ENCODE measurements around the gene RAB31. TPM values are rescaled to one million over a fixed set of nuclear protein-coding genes. Genes with fewer than 3 reads are reported as not detected.

The RAB31 gene
- total and polyA plus RNA-seq, 2 experiments from 2014 or later, result 26.0 to 81.8 TPM

DNA sequence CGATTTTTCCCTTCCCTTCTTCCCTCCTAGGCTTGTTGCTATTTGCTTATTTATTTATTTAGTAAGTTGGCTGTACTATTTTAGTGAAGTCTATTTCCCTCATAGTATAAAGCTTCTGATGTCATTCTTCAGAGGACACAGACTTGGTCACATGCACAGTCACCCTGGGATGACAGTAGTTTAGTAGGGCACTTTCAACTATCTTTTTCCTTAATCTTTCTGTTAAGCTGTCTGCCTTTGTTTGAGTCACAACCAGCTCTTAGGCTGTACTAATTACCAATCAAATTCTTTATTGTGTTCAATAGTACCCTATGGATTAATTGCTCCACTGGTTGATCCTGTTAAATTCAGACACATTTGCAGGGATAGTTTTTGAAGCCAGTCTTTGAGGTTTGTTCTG is 26.9 kb upstream of the RAB31 start:
- Histone ChIP-seq H4K20me1 (ENCODE audit: insufficient read depth, poor library complexity, severe bottlenecking) (no peaks in the 10 kb centered on the region), H3K79me2 (no peaks in the 10 kb centered on the region), H3K9me3 (ENCODE audit: low read depth) (no peaks in the 10 kb centered on the region), H3K27me3 (no peaks in the 10 kb centered on the region), H3K9me2 (replicated peaks; ENCODE audit: insufficient read depth) (no peaks in the 10 kb centered on the region), H2AFZ (no peak overlapping the region), H3K36me3 (replicated peaks; ENCODE audit: insufficient read depth, low read depth) (no peaks in the 10 kb centered on the region), H3K4me3 (no peak overlapping the region), H3K27ac (no peak overlapping the region), H3K4me2 (no peak overlapping the region), H3K4me1 (ENCODE audit: insufficient read depth) (no peaks in the 10 kb centered on the region)
- DNase-seq (ENCODE audit: low spot score), result no peak
- TF ChIP-seq EZH2 (IDR thresholded peaks at IDR 0.05; ENCODE audit: borderline replicate concordance) (no peak), EZH2phosphoT487 (IDR thresholded peaks at IDR 0.05; ENCODE audit: low read depth, severe bottlenecking, unreplicated experiment) (no peak)
- TF ChIP-seq, protein P1, sequence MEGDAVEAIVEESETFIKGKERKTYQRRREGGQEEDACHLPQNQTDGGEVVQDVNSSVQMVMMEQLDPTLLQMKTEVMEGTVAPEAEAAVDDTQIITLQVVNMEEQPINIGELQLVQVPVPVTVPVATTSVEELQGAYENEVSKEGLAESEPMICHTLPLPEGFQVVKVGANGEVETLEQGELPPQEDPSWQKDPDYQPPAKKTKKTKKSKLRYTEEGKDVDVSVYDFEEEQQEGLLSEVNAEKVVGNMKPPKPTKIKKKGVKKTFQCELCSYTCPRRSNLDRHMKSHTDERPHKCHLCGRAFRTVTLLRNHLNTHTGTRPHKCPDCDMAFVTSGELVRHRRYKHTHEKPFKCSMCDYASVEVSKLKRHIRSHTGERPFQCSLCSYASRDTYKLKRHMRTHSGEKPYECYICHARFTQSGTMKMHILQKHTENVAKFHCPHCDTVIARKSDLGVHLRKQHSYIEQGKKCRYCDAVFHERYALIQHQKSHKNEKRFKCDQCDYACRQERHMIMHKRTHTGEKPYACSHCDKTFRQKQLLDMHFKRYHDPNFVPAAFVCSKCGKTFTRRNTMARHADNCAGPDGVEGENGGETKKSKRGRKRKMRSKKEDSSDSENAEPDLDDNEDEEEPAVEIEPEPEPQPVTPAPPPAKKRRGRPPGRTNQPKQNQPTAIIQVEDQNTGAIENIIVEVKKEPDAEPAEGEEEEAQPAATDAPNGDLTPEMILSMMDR (IDR thresholded peaks at IDR 0.05; ENCODE audit: poor library complexity), result no peak
- whole genome bisulfite sequencing (ENCODE audit: low lambda C conversion rate, missing lambda C conversion rate), result 91% methylated on average over 1 of the region's 1 CpG

DNA sequence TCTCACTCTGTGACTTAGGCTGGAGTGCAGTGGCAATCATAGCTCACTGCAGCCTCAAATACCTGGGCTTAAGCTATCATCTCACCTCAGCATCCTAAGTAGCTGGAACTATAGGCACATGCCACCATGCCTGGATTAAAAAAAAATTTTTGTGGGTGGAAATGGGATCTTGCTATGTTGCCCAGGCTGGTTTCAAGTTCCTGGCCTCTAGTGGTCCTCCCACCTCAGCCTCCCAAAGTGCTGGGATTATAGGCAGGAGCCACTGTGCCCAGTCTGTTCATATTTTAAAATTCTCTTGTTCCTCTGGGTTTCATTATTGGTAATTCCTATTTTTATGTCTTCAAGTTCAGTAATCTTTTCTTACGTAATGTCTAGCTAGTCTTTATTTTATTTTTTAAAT is 25.5 kb upstream of the RAB31 start:
- no peaks in the 10 kb centered on the region for H4K20me1 ChIP-seq (ENCODE audit: insufficient read depth, poor library complexity, severe bottlenecking)
- no peak overlapping the region for H2AFZ ChIP-seq
- no peak overlapping the region for H3K4me2 ChIP-seq
- DNase-seq (ENCODE audit: low spot score), result no peak
- TF ChIP-seq EZH2phosphoT487 (IDR thresholded peaks at IDR 0.05; ENCODE audit: low read depth, severe bottlenecking, unreplicated experiment), result no peak
- TF ChIP-seq EZH2 (IDR thresholded peaks at IDR 0.05; ENCODE audit: borderline replicate concordance), result no peak
- TF ChIP-seq, protein P1 (IDR thresholded peaks at IDR 0.05; ENCODE audit: poor library complexity), result no peak
- WGBS (ENCODE audit: low lambda C conversion rate, missing lambda C conversion rate), result 94% methylated on average over 1 of the region's 1 CpG
- no peaks in the 10 kb centered on the region for H3K27me3 ChIP-seq
- no peaks in the 10 kb centered on the region for H3K36me3 ChIP-seq (replicated peaks; ENCODE audit: insufficient read depth, low read depth)
- no peak overlapping the region for H3K27ac ChIP-seq
- no peaks in the 10 kb centered on the region for H3K4me1 ChIP-seq (ENCODE audit: insufficient read depth)
- no peaks in the 10 kb centered on the region for H3K9me2 ChIP-seq (replicated peaks; ENCODE audit: insufficient read depth)
- H3K79me2 ChIP-seq, result no peaks in the 10 kb centered on the region
- H3K4me3 ChIP-seq, result no peak overlapping the region
- H3K9me3 ChIP-seq (ENCODE audit: low read depth), result no peaks in the 10 kb centered on the region

DNA sequence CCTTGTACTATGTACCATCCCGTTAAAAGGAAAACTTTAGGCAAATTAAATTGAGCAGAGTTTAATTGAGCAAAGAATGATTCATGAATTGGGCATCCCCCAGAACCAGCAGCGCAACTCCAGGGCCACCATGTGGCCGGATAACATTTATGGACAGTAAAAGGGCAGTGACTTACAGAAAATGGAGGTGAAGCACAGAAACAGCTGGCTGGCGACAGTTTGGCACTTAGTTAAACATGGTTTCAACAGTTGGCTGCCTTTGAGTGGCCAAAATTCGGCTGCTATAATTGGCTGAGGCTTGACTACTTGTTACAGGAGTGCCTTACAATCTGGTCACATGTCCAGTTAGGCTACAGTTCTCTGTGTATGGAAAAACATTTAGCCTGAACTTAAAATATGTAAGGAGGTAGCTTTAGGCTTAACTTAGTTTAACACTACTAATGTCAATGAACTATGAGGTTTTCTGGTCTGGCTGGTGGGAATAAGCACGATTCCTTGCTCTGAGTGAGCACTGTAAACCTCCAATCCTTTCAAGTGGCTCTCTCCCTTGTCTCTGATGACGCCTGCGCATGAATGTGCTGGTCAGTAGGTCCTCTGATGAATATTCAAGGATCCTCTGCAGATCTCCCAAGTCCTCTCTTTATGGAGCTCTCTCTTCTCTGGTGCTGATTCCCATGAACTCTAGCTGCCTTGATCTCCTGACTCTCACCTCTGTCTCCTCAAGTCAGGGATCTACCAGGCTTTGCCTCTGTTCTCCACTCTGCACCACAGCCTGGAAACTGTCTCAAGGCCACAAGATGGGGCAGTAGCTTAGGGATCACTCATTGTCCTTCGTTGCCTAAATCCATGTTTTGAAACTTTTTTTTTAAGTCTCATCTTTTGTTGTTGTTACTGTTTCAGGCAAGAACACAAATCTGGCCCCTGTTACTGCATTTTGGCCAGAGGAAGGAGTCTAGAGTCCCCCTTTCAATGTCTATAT is 24.4 kb upstream of the RAB31 start:
- no peak overlapping the region for H3K4me3 ChIP-seq

More for the DNA sequence above, 24.4 kb upstream of the RAB31 start:
- Histone ChIP-seq H3K9me3 (ENCODE audit: low read depth) (no peaks in the 10 kb centered on the region), H3K79me2 (no peaks in the 10 kb centered on the region), H2AFZ (no peak overlapping the region), H3K36me3 (replicated peaks; ENCODE audit: insufficient read depth, low read depth) (no peaks in the 10 kb centered on the region), H3K4me1 (ENCODE audit: insufficient read depth) (no peaks in the 10 kb centered on the region), H3K27ac (no peak overlapping the region), H4K20me1 (ENCODE audit: insufficient read depth, poor library complexity, severe bottlenecking) (no peaks in the 10 kb centered on the region), H3K9me2 (replicated peaks; ENCODE audit: insufficient read depth) (no peaks in the 10 kb centered on the region), H3K4me2 (no peak overlapping the region), H3K27me3 (no peaks in the 10 kb centered on the region)
- no peak for DNase-seq (ENCODE audit: low spot score)
- WGBS (ENCODE audit: low lambda C conversion rate, missing lambda C conversion rate), result 75% methylated on average over 9 of the region's 9 CpGs
- TF ChIP-seq EZH2 (IDR thresholded peaks at IDR 0.05; ENCODE audit: borderline replicate concordance), result no peak
- TF ChIP-seq, protein P1 (IDR thresholded peaks at IDR 0.05; ENCODE audit: poor library complexity), result peak; percentile 42
